Skin epidermis (tissue), 12 donors: Measurements from ENCODE around the gene BTBD16.

ENCODE experiments used
- H3K27ac ChIP-seq, 21 experiments: fragments of 200-600 bp; sonication (generic) in 11 of 21; one replicate each; pipeline ENCODE4 v1.5.0; 2020; ENCODE audit warnings: mild to moderate bottlenecking in 3 of 21, inconsistent platforms in 2 of 21, moderate library complexity in 2 of 21
- H3K4me3 ChIP-seq, 7 experiments: fragments of 200-600 bp; sonication (generic) in 2 of 7; one replicate each; pipeline ENCODE4 v1.5.0; 2020; ENCODE audit warnings: inconsistent platforms in 2 of 7, mild to moderate bottlenecking in 2 of 7, moderate library complexity in 1 of 7

The BTBD16 gene

DNA sequence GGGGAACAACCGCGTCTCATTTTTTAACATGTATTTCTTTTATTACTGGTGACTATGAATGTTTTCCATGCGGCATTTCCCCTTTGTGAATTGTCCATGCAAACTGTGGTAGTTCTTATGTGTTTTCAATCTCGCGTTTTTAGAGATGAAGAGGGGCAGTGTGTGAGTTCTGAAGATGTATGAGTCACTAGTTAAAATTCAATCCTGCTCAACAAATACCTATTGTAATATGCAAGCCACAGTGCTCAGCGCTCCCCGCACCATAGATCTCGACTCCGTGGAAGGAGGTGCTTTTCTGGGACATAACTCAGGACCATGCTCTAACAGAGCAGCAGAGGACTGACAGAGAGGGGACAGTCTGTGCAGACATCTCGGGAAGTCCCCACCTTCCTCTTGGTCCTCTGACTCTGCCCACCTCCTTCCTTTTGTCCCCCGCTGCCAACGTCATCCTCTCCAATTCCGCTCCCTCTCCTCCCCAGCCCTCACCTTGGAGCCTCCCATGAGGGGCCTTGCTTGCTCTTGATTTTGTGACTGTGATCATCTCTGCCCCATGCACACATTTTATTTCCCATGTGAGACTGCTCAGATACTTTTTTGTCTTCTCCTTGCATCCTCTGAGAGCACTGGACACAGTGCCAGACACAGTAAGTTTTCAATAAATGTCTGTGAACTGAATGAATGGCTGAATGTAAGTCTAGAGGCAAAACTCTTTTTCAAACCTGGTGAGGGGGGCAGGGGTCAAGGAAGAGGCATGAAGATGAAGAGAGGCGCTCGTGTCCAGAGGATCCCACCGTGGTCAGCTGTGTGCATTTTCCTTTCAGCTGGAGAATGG, 60.7 kb downstream of the BTBD16 start:
- no peak overlapping the region for H3K27ac ChIP-seq
- no peak overlapping the region for H3K4me3 ChIP-seq

DNA sequence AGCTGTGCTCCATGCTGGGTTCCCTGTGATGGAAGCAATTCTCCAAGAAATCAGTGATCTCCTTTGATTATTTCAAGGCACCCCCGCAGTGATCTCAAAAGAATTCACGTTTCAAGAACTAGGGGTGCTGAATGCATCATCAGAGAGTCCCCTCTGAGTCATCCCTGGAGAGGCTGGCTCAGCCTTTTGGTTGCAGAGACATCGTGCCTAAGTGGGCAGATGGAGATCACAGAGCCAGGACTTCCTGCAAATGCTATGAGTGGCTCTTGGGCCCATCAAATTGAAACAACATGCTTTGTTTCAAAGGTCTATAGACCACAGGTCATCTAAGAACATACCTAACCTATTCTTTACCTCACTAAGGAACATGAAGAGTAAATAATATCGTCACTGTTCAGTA, 61.9 kb downstream of the BTBD16 start:
- H3K27ac ChIP-seq = no peak overlapping the region
- no peak overlapping the region for H3K4me3 ChIP-seq

DNA sequence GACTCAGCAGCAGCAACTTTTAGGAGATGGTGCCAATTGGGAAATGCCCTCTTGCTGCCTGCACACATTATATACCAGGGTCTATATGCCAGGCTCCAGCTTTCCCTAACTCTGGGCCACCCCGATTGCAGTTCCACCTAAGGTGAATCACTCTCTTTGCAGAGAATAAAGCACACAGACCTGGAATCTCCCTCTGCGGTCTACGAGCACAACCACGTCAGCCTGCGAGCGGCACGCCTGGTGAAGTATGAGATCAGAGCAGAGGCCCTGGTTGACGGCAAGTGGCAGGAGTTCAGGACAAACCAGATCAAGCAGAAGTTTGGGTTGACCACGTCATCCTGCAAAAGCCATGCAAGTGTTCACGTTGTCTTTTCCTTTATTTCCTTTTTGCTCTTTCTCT, 65.2 kb downstream of the BTBD16 start:
- Histone ChIP-seq H3K4me3 (no peak overlapping the region), H3K27ac (peak overlapping the region in 5 of 21 experiments; percentile 56 to 91 (median 63))

DNA sequence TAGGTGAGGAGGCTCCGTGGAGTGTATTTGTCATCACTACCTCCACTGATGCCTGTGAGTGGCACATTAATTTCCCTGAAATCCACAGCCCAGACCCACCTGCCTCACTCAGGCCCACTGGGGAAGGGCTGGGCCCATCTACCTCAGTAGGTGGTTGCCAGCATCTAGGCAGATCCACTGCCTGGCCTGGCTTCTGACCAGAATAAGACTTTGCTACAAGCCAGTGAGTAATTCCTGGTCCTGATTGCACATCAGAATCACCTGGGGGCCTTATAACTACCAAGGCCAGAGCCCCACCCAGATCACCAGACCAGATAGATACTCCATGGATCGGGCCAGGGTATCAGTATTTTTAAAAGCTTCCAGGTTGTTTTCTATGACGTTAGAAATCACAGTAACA, 65.9 kb downstream of the BTBD16 start:
- peak overlapping the region in 7 of 21 experiments; percentile 43 to 91 (median 57) for H3K27ac ChIP-seq
- H3K4me3 ChIP-seq = no peak overlapping the region

DNA sequence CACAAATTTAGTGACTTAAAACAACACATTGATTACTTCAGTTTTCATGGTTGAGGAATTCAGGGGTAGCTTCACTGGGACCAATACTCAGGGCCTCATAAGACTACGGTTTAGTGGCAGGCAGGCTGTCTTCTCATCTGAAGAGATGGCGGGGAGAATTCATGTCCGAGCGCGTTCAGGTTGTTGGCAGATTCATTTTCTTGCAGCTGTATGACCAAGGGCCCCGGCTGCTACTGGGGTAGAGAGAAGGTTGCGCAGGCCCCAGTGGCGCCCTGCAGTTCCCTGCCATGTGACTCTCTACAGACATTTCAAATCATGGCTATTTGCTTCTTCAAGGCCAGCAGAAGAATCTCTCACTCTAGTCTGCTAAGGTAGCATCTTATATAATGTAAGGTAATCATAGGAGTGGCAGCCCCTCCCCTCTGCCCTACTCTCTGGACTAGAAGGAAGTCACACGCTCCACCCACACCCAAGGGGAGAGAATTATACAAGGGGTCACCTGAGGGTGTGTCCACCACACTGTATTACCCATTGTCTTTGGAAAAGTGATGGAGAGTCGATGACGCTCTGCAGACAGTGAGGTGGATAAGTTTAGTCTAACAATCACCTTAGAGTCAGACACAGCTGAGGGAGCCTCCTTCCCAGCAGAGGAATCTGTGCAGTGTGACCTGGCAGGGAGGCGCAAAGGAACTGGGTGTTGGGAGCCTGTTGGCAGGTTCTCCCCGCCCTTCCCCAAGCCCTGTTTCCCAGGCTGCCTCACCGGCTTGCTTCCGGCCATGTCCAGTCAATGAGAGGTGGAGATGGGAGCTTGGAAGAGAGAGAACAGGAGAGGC, 67.7 kb downstream of the BTBD16 start:
- H3K27ac ChIP-seq = peak overlapping the region in 15 of 21 experiments; percentile 3 to 91 (median 56)

DNA sequence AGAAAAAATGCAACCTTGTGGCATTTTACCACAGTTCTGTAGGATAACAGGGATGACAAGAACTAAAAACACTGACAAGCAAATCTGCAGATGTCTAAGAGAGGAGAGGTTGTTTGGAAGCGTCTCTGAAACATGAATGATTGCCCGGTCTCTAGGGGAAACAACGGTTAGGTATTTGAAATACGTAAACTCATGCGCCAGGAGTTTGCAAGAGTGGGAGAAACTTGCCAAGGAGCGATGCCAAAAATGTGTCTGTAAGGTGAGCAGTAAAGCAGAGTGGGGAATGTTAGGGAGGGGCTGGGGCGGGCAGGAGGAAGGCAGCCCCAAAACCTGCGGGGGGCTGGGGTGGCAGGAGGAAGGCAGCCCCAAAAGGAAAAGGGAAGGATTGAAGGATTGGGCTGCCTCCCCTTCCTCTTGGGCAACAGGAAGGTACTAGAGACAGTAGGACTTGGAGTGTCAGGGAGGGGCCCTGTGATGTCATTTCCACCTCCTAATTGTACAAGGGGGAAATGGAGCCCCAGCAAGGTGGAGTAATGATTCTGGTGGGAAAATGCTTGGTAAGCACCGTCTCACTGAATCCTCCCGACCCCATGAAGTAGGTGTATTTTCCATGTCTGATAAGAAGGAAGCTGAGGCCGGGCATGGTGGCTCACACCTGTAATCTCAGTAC, 70.2 kb downstream of the BTBD16 start:
- no peak overlapping the region for H3K4me3 ChIP-seq
- H3K27ac ChIP-seq = peak overlapping the region in 7 of 21 experiments; percentile 53 to 91 (median 56)

More for the DNA sequence above, 67.7 kb downstream of the BTBD16 start:
- no peak overlapping the region for H3K4me3 ChIP-seq

DNA sequence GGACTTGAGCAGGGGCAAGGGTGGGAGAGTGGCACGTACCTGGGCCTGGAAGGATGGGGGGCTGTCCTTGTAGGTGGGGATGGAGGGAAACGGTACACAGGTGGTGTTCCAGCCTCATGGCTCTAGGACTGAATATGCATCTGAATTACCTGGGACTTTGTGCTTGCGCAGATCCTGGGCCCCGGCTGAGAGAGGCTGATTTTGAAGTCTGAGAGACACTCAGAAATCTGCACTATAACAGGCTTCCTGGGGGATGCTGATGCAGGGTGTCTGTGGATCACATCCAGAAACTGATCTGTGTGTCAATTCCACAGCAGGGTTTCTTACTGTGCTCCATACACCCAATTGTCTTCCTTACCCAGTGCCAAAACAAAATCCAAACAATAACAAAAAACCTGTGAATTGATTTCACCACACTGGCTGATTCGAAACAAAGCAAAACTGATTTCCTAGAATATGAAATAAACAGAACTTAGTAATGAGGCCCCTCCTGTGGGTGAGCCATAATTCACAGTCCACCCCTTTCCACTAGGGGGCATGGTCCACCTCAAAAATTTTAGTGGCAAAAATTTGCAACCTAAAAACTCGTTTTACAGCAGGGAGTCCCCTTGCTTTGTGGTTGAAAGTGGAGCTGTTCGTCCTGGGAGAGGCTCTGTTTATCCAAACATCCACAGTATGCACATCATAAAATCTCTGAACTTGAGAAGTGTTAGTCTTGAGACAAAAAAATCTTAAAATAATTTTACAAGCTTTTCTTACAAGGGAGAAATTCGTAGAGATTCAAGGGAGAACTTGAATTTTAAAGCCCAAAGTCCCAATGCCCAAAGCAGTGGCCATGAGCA, 71.4 kb downstream of the BTBD16 start:
- H3K27ac ChIP-seq = peak overlapping the region in 5 of 21 experiments; percentile 46 to 91 (median 56)
- H3K4me3 ChIP-seq = no peak overlapping the region

DNA sequence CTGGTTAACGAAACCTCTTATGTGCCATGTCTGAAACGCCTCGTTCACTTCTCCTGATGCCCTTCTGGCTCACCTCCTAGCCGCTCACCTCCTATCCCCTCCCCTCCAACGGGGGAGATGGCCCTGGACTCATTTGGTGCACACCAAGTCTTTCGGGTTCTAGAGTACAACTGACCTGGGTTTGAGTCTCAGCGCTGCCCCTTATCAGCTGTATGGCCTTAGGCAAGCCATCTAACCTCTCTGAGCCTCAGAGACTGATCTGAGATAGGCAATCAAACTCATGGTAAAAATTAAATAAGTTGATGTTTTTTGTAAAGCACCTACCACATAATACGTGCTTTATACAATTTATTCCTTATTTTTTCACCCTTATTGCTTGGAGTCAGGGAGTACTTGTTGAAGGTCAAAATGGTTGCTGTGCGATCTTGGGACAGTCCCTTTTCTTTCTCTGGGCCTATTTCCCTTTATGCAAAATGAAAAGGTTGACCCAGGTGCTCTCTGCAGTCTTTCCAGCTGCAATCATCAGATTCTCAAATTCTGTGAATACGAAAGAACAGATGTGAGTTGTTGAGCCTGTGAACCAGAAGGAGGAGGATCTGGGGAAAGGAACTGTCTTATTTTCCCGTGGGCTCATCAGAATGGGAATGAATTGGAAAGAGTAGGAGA, 72.2 kb downstream of the BTBD16 start:
- no peak overlapping the region for H3K4me3 ChIP-seq
- peak overlapping the region in 1 of 21 experiments; percentile 91 for H3K27ac ChIP-seq

DNA sequence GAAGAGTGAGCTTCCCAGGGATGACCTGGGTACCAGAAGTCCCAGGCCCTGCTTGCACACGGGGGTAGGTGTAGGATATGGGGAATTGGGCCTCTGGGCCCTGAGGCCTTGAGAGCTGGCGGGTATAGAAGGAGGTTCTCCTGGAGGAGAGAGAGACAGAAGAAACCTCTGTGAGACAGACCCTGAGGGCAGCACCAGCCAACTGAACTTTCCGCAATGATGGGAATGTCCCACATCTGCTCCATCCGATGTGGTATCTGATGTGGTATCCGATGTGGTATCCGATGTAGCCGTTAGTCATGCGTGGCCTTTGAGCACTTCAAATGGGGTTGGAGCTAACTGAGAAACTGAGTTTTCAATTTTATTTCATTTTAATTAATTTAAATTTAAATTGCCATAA, 72.8 kb downstream of the BTBD16 start:
- no peak overlapping the region for H3K4me3 ChIP-seq
- H3K27ac ChIP-seq = no peak overlapping the region

DNA sequence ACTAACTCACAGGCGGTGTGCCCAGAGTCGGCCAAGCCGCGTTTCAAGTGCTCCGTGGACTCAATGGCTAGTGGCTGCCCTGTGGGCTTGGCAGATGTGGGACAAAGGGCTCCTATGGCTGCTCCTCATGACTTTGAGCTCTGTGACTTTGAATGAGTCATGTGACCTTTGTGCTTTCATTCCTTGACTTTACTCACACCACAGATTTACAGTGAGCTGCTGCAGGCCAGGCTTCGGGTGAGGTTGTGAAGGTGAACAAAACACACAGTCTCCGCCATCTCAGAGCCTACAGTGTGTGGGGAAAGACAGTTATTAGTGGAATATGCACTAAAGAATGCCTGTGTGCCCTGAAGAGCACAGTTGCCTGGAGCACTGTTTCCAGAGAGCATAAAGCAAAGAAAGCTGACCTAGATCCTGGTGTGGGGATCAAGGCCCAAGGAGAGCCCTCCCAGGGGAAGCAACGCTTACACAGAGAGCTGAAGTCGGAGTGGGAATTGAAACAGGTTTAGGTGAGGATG, 73.7 kb downstream of the BTBD16 start:
- Histone ChIP-seq H3K27ac (no peak overlapping the region), H3K4me3 (no peak overlapping the region)

DNA sequence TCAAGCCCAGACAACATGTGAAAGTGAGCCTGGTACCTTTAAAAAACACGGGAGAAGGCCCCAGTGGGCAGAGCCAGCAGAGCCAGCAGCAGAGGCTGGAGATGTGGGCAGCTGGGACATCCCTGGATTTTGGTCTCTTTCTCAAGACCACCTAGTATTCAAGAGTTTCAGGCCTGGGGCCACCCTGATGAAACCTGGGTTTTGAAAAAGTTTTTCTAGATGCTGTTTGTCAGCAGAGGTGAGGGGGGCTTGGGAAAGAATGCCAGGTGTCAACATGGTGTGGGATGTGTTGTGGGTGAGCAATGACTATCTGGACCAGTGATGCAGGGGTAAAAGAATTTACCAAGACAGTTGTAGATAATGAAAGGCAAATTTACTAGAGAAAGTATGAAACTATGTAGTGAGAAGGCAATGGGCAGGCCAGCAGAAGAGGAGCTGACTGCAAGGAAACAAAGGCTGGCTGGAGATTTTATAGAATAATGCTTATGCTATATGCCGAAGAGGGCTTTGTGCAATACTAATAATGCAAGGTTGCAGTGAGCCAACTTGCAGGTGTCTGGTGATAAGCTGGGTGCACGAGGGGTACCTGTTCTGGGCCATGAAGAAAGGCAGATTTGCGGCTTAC, 75.3 kb downstream of the BTBD16 start:
- Histone ChIP-seq H3K4me3 (no peak overlapping the region), H3K27ac (peak overlapping the region in 3 of 21 experiments; percentile 21 to 58 (median 49))

DNA sequence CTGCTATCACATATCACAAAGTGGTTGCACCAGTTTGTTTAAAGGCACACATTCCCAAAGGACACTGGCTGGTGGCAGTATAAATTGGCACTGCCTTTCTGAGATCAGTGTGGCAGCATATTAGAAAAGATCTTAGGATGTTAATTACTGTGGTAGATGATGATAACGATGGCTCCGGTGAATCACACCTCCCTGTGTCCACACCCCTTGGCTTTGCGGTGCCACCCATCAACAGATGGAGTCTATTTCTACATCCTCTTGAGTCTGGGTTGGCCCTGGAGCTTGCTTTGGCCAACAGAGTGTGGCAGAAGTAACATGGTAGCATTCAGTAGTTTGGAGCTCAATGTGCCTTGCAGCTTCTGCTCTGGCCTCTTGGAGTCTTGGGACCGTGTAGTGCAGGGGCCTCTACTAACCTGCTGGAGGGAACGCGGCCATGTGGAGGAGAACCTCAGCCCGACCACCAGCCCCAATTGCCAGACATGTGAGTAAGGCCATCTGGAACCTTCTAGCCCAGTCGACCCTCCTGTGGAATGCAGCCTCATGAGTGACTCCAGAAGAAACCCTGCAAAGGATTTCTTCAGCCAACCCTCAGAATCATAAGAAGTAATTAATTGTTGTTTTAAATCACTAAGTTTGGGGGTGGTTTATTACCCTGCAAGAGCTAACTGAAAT, 76.2 kb downstream of the BTBD16 start:
- no peak overlapping the region for H3K4me3 ChIP-seq
- peak overlapping the region in 4 of 21 experiments; percentile 1 to 51 (median 42) for H3K27ac ChIP-seq

DNA sequence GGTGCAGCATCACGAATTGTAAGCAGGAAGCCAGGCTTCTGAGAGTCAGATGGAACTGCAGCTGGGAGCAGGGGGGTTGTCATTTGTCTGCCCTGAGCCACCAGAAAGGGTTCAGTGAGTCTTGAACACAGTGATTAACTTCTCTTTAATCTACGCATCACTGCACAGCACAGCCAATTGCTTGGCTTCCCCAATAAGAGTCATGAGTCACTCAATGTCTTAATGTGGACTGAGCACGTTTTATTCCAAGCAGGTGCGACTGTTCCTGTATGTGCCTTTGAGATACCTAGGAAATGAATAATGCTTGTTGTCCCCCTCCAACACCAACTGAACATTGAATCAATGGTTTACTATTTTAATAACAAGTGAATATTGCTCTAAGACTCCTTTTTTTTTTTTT, 77.4 kb downstream of the BTBD16 start:
- Histone ChIP-seq H3K27ac (peak overlapping the region in 1 of 21 experiments; percentile 16), H3K4me3 (no peak overlapping the region)

DNA sequence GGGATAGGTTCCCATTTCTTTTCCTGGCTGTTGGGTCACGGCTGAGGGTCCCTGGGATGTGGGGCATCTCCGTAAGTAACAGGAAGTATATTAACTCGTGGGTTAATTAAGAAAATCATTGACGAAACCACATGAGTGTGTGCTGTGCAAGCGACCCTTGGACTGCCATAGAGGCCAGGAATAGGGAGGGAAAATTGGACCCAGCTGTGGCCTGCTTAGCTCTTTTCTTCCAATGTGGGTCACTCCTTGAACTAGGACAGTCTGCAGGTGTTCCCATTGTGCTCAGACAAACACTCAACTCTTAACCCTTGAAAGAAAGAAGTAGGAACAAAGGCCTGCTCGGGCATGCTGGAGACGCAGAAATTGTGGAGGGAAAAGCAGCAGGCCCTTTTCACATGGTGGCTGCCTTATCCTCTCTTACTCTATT, 77.9 kb downstream of the BTBD16 start:
- H3K4me3 ChIP-seq = no peak overlapping the region
- peak overlapping the region in 1 of 21 experiments; percentile 43 for H3K27ac ChIP-seq

DNA sequence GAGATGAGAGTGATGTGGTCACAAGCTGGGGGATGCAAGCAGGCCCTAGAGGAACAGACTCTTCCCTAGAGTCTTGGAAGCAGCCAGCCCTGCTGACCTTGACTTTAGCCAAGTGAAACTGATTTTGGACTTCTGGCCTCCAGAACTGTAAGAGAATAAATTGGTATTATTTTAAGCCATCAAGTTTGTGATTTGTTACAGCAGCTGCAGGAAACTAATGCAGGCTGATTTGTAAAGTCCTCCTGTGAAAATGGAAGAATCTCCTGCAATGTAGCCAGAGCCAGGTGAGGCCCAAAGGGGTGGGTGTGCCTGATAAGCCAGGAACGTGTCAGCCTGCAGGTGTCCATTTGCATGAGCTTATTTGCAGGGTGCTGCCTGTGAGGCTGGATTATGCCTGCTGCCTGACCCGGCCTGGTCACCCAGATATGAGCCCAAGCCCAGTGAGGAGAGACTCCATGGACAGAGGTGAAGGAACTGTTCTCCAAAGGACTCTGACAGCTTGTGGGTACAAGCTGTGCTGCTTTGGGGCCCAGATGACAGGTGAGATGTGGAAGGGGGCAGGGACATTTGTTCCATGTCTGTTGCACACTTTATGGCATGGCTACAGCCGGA, 78.8 kb downstream of the BTBD16 start:
- H3K4me3 ChIP-seq = no peak overlapping the region
- peak overlapping the region in 3 of 21 experiments; percentile 14 to 71 (median 39) for H3K27ac ChIP-seq

DNA sequence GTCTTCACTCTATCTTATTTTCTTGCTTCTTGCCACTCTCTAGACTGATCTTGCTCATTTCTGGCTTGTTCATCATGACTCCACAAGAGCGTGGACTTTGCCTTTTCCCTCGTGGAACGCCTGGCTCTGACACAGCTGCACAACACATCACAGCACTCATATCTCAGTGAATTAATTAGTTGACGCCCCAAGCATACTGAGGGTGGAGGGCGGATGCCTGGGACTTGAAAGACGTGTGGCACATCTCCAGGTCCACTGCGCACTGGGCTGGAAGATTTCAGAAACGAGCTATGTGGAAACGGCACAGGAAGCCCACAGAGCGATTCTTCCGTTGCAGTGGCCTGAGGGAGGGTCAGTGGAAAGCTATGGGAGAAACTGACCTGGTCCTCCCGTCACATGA, 79.8 kb downstream of the BTBD16 start:
- Histone ChIP-seq H3K27ac (peak overlapping the region in 3 of 21 experiments; percentile 27 to 71 (median 39)), H3K4me3 (no peak overlapping the region)
